ENCODE measurements around the gene PAPPA.

GRCh38 chr9:116411506-116411905, 257.9 kb downstream of the PAPPA start:
- TF ChIP-seq CTCF (IDR thresholded peaks at IDR 0.05) (no peak), POLR2A (IDR thresholded peaks at IDR 0.05) (no peak)
